CD14-positive monocyte (primary cell): Measurements from ENCODE around the gene RGN. TPM values are rescaled to one million over a fixed set of nuclear protein-coding genes. Genes with fewer than 3 reads are reported as not detected.

Source experiments
- DNase-seq, 3 donors: peaks; one replicate each; pipeline ENCODE4 v3.0.0-alpha.2; 2011 to 2022
- H2AFZ ChIP-seq: 2 replicates; pipeline ENCODE4 v1.6.0; 2012; ENCODE audit warnings: mild to moderate bottlenecking, low read depth, low read length, inconsistent platforms; ENCODE audit not compliant: insufficient read depth, poor library complexity, severe bottlenecking
- H3K27ac ChIP-seq, 2 donors: 1 replicate in 1 of 2; 2 replicates in 1 of 2; pipeline ENCODE4 v1.5.1; 2012 to 2013; ENCODE audit warnings: low read length in 2 of 2, control low read depth in 1 of 2, inconsistent platforms in 1 of 2, low read depth in 1 of 2, mild to moderate bottlenecking in 1 of 2
- H3K27me3 ChIP-seq, 2 donors: one replicate each; pipeline versions ENCODE4 v1.6.0 to v1.6.1; 2011 to 2013; ENCODE audit warnings: low read length in 2 of 2; ENCODE audit not compliant: control insufficient read depth in 2 of 2, insufficient read depth in 2 of 2
- H3K36me3 ChIP-seq, 2 donors: replicated peaks in 1 of 2; 1 replicate in 1 of 2; 2 replicates in 1 of 2; pipeline versions ENCODE4 v1.5.1 to v1.6.1; 2012 to 2013; ENCODE audit warnings: low read length in 2 of 2, control low read depth in 1 of 2, inconsistent platforms in 1 of 2, mild to moderate bottlenecking in 1 of 2; ENCODE audit not compliant: insufficient read depth in 2 of 2, control insufficient read depth in 1 of 2
- H3K4me1 ChIP-seq, 2 donors: 1 replicate in 1 of 2; 2 replicates in 1 of 2; pipeline versions ENCODE4 v1.5.1 to v1.6.1; 2012 to 2013; ENCODE audit warnings: low read length in 2 of 2, control low read depth in 1 of 2, inconsistent platforms in 1 of 2, mild to moderate bottlenecking in 1 of 2, moderate library complexity in 1 of 2; ENCODE audit not compliant: insufficient read depth in 2 of 2, control insufficient read depth in 1 of 2
- H3K4me2 ChIP-seq: replicated peaks from 2 replicates; pipeline ENCODE3; 2012; ENCODE audit warnings: low read length, moderate library complexity, mild to moderate bottlenecking; ENCODE audit not compliant: poor library complexity, severe bottlenecking; ENCODE audit errors: extremely low read depth
- H3K4me3 ChIP-seq, 3 experiments: fragments of 200-600 bp in 1 of 3; sonication (generic) in 1 of 3; replicated peaks in 1 of 3; 1 replicate in 2 of 3; 2 replicates in 1 of 3; pipeline ENCODE4 v1.5.1; 2011 to 2013; ENCODE audit warnings: low read length in 3 of 3, mild to moderate bottlenecking in 3 of 3, control low read depth in 2 of 3, low read depth in 2 of 3, inconsistent platforms in 1 of 3, moderate library complexity in 1 of 3
- H3K79me2 ChIP-seq: 2 replicates; pipeline ENCODE4 v1.6.0; 2012; ENCODE audit warnings: mild to moderate bottlenecking, control low read depth, inconsistent platforms, low read length, moderate library complexity; ENCODE audit not compliant: insufficient read depth
- H3K9ac ChIP-seq: 2 replicates; pipeline ENCODE4 v1.6.0; 2017; ENCODE audit warnings: low read length, mild to moderate bottlenecking; ENCODE audit not compliant: insufficient read depth, poor library complexity, severe bottlenecking
- H3K9me3 ChIP-seq, 2 donors: replicated peaks in 1 of 2; 1 replicate in 1 of 2; 2 replicates in 1 of 2; pipeline versions ENCODE4 v1.5.1 to v1.6.1; 2012 to 2013; ENCODE audit warnings: low read length in 2 of 2, control low read depth in 1 of 2; ENCODE audit not compliant: control insufficient read depth in 1 of 2, insufficient read depth in 1 of 2
- H4K20me1 ChIP-seq: 2 replicates; pipeline ENCODE4 v1.6.0; 2012; ENCODE audit warnings: mild to moderate bottlenecking, low read length, control low read depth, moderate library complexity; ENCODE audit not compliant: insufficient read depth
- H3K27ac Mint-ChIP-seq, 7 donors: one replicate each; pipeline ENCODE4 v1.8.0; 2020; ENCODE audit warnings: mild to moderate bottlenecking in 7 of 7, mixed read lengths in 7 of 7, moderate library complexity in 6 of 7, inconsistent platforms in 2 of 7
- H3K27me3 Mint-ChIP-seq, 3 donors: one replicate each; pipeline ENCODE4 v1.8.0; 2021 to 2022; ENCODE audit warnings: low read depth in 3 of 3, mild to moderate bottlenecking in 3 of 3, mixed read lengths in 3 of 3, moderate library complexity in 3 of 3, inconsistent platforms in 1 of 3
- H3K36me3 Mint-ChIP-seq, 2 donors: one replicate each; pipeline ENCODE4 v1.8.0; 2020; ENCODE audit warnings: mixed read lengths in 2 of 2, inconsistent platforms in 1 of 2, mild to moderate bottlenecking in 1 of 2
- H3K4me1 Mint-ChIP-seq: one replicate; pipeline ENCODE4 v1.8.0; 2020; ENCODE audit warnings: mild to moderate bottlenecking, mixed read lengths
- H3K4me3 Mint-ChIP-seq, 2 donors: one replicate each; pipeline ENCODE4 v1.8.0; 2020; ENCODE audit warnings: mild to moderate bottlenecking in 2 of 2, mixed read lengths in 2 of 2, moderate library complexity in 1 of 2
- H3K9me3 Mint-ChIP-seq, 7 donors: one replicate each; pipeline ENCODE4 v1.8.0; 2020 to 2022; ENCODE audit warnings: mixed read lengths in 7 of 7, mild to moderate bottlenecking in 6 of 7, moderate library complexity in 6 of 7, inconsistent platforms in 2 of 7
- WGBS: methylation state at CpG from one replicate; pipeline ENCODE4 v1.1.5; 2013; ENCODE audit warnings: missing lambda C conversion rate; ENCODE audit not compliant: insufficient coverage; 5-methylcytosine and 5-hydroxymethylcytosine counted together
- intact Hi-C, 2 donors: fragments of 100-400 bp; cut with micrococcal nuclease; formaldehyde crosslinking; loops; one replicate each; pipeline versions ENCODE4 v1.15.0 to v1.15.1; 2023
- polyA plus RNA-seq, 3 donors: library from polyadenylated mRNA; depleted of rRNA in 1 of 3; unstranded in 2 of 3; stranded (reverse) in 1 of 3; fragments of 300-500 nt in 2 of 3; fragments of >200 nt in 1 of 3; fragmentation: Illumina TruSeq in 2 of 3; gene quantifications; 1 replicate in 2 of 3; 2 replicates in 1 of 3; pipeline ENCODE4 v1.2.3, GENCODE V29; 2012 to 2021
- TF ChIP-seq, protein P1 (sequence below): fragments of 200-600 bp; IDR thresholded peaks from one replicate; pipeline ENCODE4 v1.8.0; 2022; ENCODE audit warnings: antibody characterized with exemption, mild to moderate bottlenecking

RGN gene
- polyA plus RNA-seq, 3 donors: not detected

DNA sequence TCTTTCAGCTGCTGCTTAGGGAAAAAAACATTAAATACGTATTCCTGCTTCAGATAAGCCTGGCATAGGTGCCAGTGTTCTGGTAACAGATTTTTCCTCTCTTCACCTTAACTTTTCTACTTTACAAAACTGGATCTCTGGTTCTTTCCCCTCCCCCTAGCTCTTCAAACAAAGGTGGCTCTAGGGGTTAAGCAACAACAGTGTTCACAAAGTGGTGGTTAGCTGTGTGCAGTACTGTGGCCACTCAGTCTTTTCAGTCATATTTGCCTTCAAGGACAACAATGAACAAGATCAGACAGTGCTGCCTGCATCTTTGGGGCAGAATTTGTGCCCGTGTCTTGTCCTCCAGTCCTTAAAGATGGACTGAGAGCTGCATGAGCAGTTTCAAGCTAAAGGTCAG is 15.1 kb upstream of the RGN start:
- WGBS: 100% methylated on average over 1 of the region's 2 CpGs
- Mint-ChIP-seq H3K36me3 (no peaks in the 10 kb centered on the region), H3K9me3 (no peaks in the 10 kb centered on the region), H3K27me3 (peaks cover 0 to 20% (median 2%) of the 10 kb centered on the region in 3 donors), H3K4me3 (no peak overlapping the region), H3K4me1 (peaks cover 2% of the 10 kb centered on the region), H3K27ac (no peak overlapping the region)
- H2AFZ ChIP-seq: no peak overlapping the region
- H3K79me2 ChIP-seq: no peaks in the 10 kb centered on the region
- H3K27me3 ChIP-seq: peaks cover 0 to 15% of the 10 kb centered on the region in 2 donors
- H3K9ac ChIP-seq: no peak overlapping the region
- H3K4me2 ChIP-seq: no peak overlapping the region
- H3K9me3 ChIP-seq: no peaks in the 10 kb centered on the region
- no peaks in the 10 kb centered on the region for H3K4me1 ChIP-seq
- TF ChIP-seq, protein P1, sequence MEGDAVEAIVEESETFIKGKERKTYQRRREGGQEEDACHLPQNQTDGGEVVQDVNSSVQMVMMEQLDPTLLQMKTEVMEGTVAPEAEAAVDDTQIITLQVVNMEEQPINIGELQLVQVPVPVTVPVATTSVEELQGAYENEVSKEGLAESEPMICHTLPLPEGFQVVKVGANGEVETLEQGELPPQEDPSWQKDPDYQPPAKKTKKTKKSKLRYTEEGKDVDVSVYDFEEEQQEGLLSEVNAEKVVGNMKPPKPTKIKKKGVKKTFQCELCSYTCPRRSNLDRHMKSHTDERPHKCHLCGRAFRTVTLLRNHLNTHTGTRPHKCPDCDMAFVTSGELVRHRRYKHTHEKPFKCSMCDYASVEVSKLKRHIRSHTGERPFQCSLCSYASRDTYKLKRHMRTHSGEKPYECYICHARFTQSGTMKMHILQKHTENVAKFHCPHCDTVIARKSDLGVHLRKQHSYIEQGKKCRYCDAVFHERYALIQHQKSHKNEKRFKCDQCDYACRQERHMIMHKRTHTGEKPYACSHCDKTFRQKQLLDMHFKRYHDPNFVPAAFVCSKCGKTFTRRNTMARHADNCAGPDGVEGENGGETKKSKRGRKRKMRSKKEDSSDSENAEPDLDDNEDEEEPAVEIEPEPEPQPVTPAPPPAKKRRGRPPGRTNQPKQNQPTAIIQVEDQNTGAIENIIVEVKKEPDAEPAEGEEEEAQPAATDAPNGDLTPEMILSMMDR: no peak
- no peaks in the 10 kb centered on the region for H4K20me1 ChIP-seq
- H3K36me3 ChIP-seq: no peaks in the 10 kb centered on the region
- no peak for DNase-seq
- no peak overlapping the region for H3K27ac ChIP-seq
- H3K4me3 ChIP-seq: no peak overlapping the region
- intact Hi-C loops: no loop called here

DNA sequence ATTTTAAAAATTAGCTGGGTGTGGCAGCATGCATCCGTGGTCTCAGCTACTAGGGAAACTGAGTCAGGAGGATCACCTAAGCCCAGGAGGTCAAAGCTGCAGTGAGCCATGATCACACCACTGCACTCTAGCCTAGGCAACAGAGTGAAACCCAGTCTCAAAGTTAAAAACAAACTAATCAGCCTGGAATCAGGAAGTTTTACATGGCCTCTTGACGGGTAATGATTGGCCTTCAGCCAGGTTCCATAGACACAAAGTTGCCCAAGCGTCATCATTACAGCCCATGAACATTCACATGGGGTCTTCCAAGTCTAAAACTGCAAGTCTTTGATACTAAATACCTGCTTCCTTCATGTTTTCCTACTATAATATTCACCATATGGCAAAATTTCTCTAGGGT is 10.0 kb upstream of the RGN start:
- peaks cover 0 to 12% (median 2%) of the 10 kb centered on the region in 3 donors for H3K27me3 Mint-ChIP-seq
- WGBS: 100% methylated on average over 1 of the region's 3 CpGs
- H3K4me3 ChIP-seq: no peak overlapping the region
- no peaks in the 10 kb centered on the region for H3K36me3 ChIP-seq
- no peaks in the 10 kb centered on the region for H3K36me3 Mint-ChIP-seq
- no peak overlapping the region for H3K4me2 ChIP-seq
- DNase-seq: no peak
- peaks cover 2% of the 10 kb centered on the region for H3K4me1 Mint-ChIP-seq
- H3K4me1 ChIP-seq: no peaks in the 10 kb centered on the region
- intact Hi-C loops: no loop called here
- peaks cover 0 to 6% of the 10 kb centered on the region in 2 donors for H3K27me3 ChIP-seq
- no peak overlapping the region for H3K4me3 Mint-ChIP-seq
- no peak overlapping the region for H3K9ac ChIP-seq
- H3K27ac ChIP-seq: no peak overlapping the region
- TF ChIP-seq, protein P1: no peak
- peaks cover 0 to 2% (median 0%) of the 10 kb centered on the region in 7 donors for H3K9me3 Mint-ChIP-seq
- no peak overlapping the region for H3K27ac Mint-ChIP-seq
- no peaks in the 10 kb centered on the region for H4K20me1 ChIP-seq
- no peaks in the 10 kb centered on the region for H3K79me2 ChIP-seq
- no peaks in the 10 kb centered on the region for H3K9me3 ChIP-seq
- no peak overlapping the region for H2AFZ ChIP-seq
